ENCODE data around the gene STK32C. TPM values are rescaled to one million over a fixed set of nuclear protein-coding genes. Genes with fewer than 3 reads are reported as not detected.

The STK32C gene
- total RNA-seq, 1 experiment from 2014 or later: 16.5 TPM

DNA sequence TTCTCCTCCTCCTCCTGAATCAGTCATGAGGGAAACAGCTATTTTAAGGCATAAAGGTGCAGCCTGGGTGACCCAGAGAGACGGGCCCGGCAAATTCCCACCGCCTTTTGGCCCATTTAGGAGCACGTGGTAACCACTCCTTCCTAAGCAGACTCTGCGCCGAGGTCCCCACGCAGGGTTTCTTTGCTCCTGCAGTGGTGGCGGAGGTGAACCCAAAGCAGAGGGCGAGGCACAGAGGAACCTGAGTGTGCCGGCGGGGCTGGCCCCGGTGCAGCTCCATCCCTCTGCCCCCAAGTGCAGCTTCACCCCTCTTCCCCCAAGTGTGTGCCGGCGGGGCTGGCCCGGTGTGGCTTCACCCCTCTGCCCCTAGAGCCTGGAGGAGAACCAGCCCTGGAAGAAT is 70.4 kb downstream of the STK32C start:
- intact Hi-C loops (cut with micrococcal nuclease; ENCODE audit: unreplicated experiment): no loop called here
- Histone ChIP-seq H3K4me1 (ENCODE audit: insufficient read depth, low read length, poor library complexity, severe bottlenecking) (no peaks in the 10 kb centered on the region), H3K9me3 (ENCODE audit: low read depth, low read length, poor library complexity, severe bottlenecking) (no peaks in the 10 kb centered on the region), H3K27me3 (replicated peaks; ENCODE audit: insufficient read depth, low read depth, low read length, poor library complexity) (no peaks in the 10 kb centered on the region), H3K36me3 (ENCODE audit: insufficient read depth, low read length, poor library complexity, severe bottlenecking) (no peaks in the 10 kb centered on the region), H3K4me3 (ENCODE audit: low read depth, low read length, poor library complexity, severe bottlenecking) (no peak overlapping the region), H3K27ac (ENCODE audit: low read depth, low read length, poor library complexity, severe bottlenecking) (no peak overlapping the region)
- DNase-seq (ENCODE audit: low spot score): no peak
- BruUV-seq (replicated peaks): no TSS peak
- CTCF ChIA-PET: no interaction called here
- TF ChIP-seq EZH2 (IDR thresholded peaks at IDR 0.05; ENCODE audit: borderline replicate concordance, low read depth, low read length, poor library complexity, severe bottlenecking): no peak
- TF ChIP-seq, protein P1, sequence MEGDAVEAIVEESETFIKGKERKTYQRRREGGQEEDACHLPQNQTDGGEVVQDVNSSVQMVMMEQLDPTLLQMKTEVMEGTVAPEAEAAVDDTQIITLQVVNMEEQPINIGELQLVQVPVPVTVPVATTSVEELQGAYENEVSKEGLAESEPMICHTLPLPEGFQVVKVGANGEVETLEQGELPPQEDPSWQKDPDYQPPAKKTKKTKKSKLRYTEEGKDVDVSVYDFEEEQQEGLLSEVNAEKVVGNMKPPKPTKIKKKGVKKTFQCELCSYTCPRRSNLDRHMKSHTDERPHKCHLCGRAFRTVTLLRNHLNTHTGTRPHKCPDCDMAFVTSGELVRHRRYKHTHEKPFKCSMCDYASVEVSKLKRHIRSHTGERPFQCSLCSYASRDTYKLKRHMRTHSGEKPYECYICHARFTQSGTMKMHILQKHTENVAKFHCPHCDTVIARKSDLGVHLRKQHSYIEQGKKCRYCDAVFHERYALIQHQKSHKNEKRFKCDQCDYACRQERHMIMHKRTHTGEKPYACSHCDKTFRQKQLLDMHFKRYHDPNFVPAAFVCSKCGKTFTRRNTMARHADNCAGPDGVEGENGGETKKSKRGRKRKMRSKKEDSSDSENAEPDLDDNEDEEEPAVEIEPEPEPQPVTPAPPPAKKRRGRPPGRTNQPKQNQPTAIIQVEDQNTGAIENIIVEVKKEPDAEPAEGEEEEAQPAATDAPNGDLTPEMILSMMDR (conservative IDR thresholded peaks at IDR 0.05; ENCODE audit: low read depth, low read length): no peak
- POLR2A ChIA-PET (ENCODE audit: low non-redundant PET): no interaction called here

DNA sequence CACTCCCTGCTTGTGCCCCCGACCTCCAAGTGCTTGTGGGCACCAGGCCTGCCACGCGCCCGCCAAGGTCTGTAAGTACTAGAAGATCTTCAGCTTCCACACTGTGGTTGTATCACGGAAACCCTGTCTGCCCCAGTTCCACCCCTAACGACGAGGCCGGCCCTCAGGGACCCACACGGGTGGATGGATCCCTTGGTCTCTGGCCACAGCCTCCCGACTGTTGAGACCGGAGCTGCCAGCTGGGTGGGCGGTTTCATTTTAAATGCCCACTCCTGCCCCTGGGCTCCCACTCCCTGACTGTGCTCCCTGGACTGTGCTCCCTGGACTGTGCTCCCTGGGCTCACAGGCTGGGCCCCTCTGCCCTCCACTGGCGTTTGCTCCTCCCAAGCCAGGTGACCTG is 70.9 kb downstream of the STK32C start:
- Histone ChIP-seq H3K27me3 (replicated peaks; ENCODE audit: insufficient read depth, low read depth, low read length, poor library complexity) (no peaks in the 10 kb centered on the region), H3K36me3 (ENCODE audit: insufficient read depth, low read length, poor library complexity, severe bottlenecking) (no peaks in the 10 kb centered on the region), H3K4me3 (ENCODE audit: low read depth, low read length, poor library complexity, severe bottlenecking) (no peak overlapping the region), H3K9me3 (ENCODE audit: low read depth, low read length, poor library complexity, severe bottlenecking) (no peaks in the 10 kb centered on the region), H3K4me1 (ENCODE audit: insufficient read depth, low read length, poor library complexity, severe bottlenecking) (no peaks in the 10 kb centered on the region), H3K27ac (ENCODE audit: low read depth, low read length, poor library complexity, severe bottlenecking) (no peak overlapping the region)
- BruUV-seq (replicated peaks): no TSS peak
- TF ChIP-seq, protein P1 (conservative IDR thresholded peaks at IDR 0.05; ENCODE audit: low read depth, low read length): no peak
- no peak for TF ChIP-seq EZH2 (IDR thresholded peaks at IDR 0.05; ENCODE audit: borderline replicate concordance, low read depth, low read length, poor library complexity, severe bottlenecking)
- intact Hi-C loops (cut with micrococcal nuclease; ENCODE audit: unreplicated experiment): no loop called here
- DNase-seq (ENCODE audit: low spot score): no peak
- ChIA-PET CTCF (no interaction called here), POLR2A (ENCODE audit: low non-redundant PET) (no interaction called here)

DNA sequence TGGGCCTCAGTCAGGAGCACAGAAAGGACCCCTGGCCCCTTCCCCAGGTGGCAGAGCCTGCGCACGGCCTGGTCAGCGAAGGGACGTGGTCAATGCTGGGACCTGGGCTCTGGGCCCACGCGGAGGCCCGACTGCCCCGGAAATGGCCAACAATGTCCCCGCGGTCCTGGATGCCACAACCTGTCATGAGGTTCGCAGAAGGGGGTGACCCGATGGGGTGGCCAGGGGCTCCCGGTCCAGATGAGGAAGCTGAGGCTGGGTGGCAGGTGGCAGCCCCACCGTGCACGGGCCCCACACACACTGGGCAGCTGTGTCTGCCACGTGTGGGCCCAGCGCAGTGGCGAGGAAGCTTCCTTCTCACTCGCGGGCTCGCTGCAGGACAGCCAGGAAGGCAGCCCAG is 71.6 kb downstream of the STK32C start:
- ChIA-PET POLR2A (ENCODE audit: low non-redundant PET) (no interaction called here), CTCF (no interaction called here)
- no peak for DNase-seq (ENCODE audit: low spot score)
- no TSS peak for BruUV-seq (replicated peaks)
- TF ChIP-seq EZH2 (IDR thresholded peaks at IDR 0.05; ENCODE audit: borderline replicate concordance, low read depth, low read length, poor library complexity, severe bottlenecking): no peak
- TF ChIP-seq, protein P1 (conservative IDR thresholded peaks at IDR 0.05; ENCODE audit: low read depth, low read length): no peak
- no peaks in the 10 kb centered on the region for H3K4me1 ChIP-seq (ENCODE audit: insufficient read depth, low read length, poor library complexity, severe bottlenecking)
- H3K36me3 ChIP-seq (ENCODE audit: insufficient read depth, low read length, poor library complexity, severe bottlenecking): no peaks in the 10 kb centered on the region
- H3K9me3 ChIP-seq (ENCODE audit: low read depth, low read length, poor library complexity, severe bottlenecking): no peaks in the 10 kb centered on the region
- no peak overlapping the region for H3K4me3 ChIP-seq (ENCODE audit: low read depth, low read length, poor library complexity, severe bottlenecking)
- H3K27ac ChIP-seq (ENCODE audit: low read depth, low read length, poor library complexity, severe bottlenecking): no peak overlapping the region
- no peaks in the 10 kb centered on the region for H3K27me3 ChIP-seq (replicated peaks; ENCODE audit: insufficient read depth, low read depth, low read length, poor library complexity)
- intact Hi-C loops (cut with micrococcal nuclease; ENCODE audit: unreplicated experiment): no loop called here

All from A673 (cell line).